A172 (cell line): ENCODE results near the gene SNUPN. TPM values are rescaled to one million over a fixed set of nuclear protein-coding genes. Genes with fewer than 3 reads are reported as not detected.

Source experiments
- DNase-seq: peaks from one replicate; pipeline ENCODE4 v3.0.0-alpha.2; 2015; ENCODE audit warnings: low spot score
- total RNA-seq: library from RNA; depleted of rRNA; stranded (reverse); fragments of >200 nt; shearing (Covaris generic); gene quantifications from 2 replicates; pipeline ENCODE4 v1.2.3, GENCODE V29; 2014

SNUPN gene
- total RNA-seq, 1 experiment from 2014 or later = 53.6 TPM

- no peak for DNase-seq
Measured at GRCh38 chr15:75654201-75654907, 28.8 kb upstream of the SNUPN start.

- DNase-seq = no peak
Measured at GRCh38 chr15:75653347-75653913, 27.9 kb upstream of the SNUPN start.

GRCh38 chr15:75651810-75652543 is 26.5 kb upstream of the SNUPN start:
- DNase-seq = no peak

GRCh38 chr15:75650908-75651809 is 25.6 kb upstream of the SNUPN start:
- peak; percentile 50 for DNase-seq

- DNase-seq = no peak
Measured at GRCh38 chr15:75649848-75650247, 24.3 kb upstream of the SNUPN start.

GRCh38 chr15:75649045-75649761 is 23.7 kb upstream of the SNUPN start:
- DNase-seq = no peak

GRCh38 chr15:75648156-75649000 is 22.9 kb upstream of the SNUPN start:
- peak; percentile 18 for DNase-seq

- DNase-seq = peak; percentile 59
Measured at GRCh38 chr15:75647370-75648155, 22.0 kb upstream of the SNUPN start, which contains the start of gene SNX33. TSS of gene SNX33 (plus strand) at chr15:75647912. CDS start at chr15:75649103, 1,191 bp downstream.

- DNase-seq = no peak
Measured at GRCh38 chr15:75646944-75647364, 21.4 kb upstream of the SNUPN start.

GRCh38 chr15:75646112-75646943 is 20.8 kb upstream of the SNUPN start:
- DNase-seq = no peak

- DNase-seq = peak; percentile 16
Measured at GRCh38 chr15:75644376-75644775, 18.9 kb upstream of the SNUPN start.

GRCh38 chr15:75641603-75642002 is 16.1 kb upstream of the SNUPN start:
- DNase-seq = no peak

- DNase-seq = no peak
Measured at GRCh38 chr15:75641179-75641503, 15.6 kb upstream of the SNUPN start.

GRCh38 chr15:75640483-75641178 is 15.1 kb upstream of the SNUPN start:
- peak; percentile 50 for DNase-seq

- DNase-seq = peak; percentile 93
Measured at GRCh38 chr15:75639709-75640482, 14.4 kb upstream of the SNUPN start, which contains the start of gene IMP3. TSS of gene IMP3 (minus strand) at chr15:75640224. CDS start at chr15:75640168, 56 bp downstream.

GRCh38 chr15:75639191-75639708 is 13.7 kb upstream of the SNUPN start:
- no peak for DNase-seq
